BE2C (cell line): Measurements from ENCODE around the gene DTX1.
"Not testable (repeated sequence)": the region's sequence is repeated elsewhere in the genome, so short reads cannot be mapped to it uniquely, and the experiment has no call there.

Experiments
- DNase-seq: peaks from one replicate; pipeline ENCODE4 v3.0.0-alpha.2; 2020
- H3K27me3 ChIP-seq: fragments of 250-450 bp; sonication (Bioruptor Pico); 2 replicates; pipeline ENCODE4 v1.5.1; 2020; ENCODE audit warnings: mild to moderate bottlenecking
- H3K36me3 ChIP-seq: fragments of 250-450 bp; sonication (Bioruptor Pico); 2 replicates; pipeline ENCODE4 v1.5.1; 2020; ENCODE audit warnings: mild to moderate bottlenecking
- H3K4me1 ChIP-seq: fragments of 250-450 bp; sonication (Bioruptor Pico); 2 replicates; pipeline ENCODE4 v1.5.1; 2020
- H3K4me3 ChIP-seq: 2 replicates; pipeline ENCODE4 v1.5.1; 2011; ENCODE audit warnings: low read depth, low read length
- H3K9me3 ChIP-seq: fragments of 250-450 bp; sonication (Bioruptor Pico); 2 replicates; pipeline ENCODE4 v1.5.1; 2020
- TF ChIP-seq, protein P1 (sequence below): IDR thresholded peaks from 2 replicates; pipeline ENCODE4 v1.5.1; 2012; ENCODE audit warnings: mild to moderate bottlenecking, low read depth, low read length

DTX1 gene

DNA sequence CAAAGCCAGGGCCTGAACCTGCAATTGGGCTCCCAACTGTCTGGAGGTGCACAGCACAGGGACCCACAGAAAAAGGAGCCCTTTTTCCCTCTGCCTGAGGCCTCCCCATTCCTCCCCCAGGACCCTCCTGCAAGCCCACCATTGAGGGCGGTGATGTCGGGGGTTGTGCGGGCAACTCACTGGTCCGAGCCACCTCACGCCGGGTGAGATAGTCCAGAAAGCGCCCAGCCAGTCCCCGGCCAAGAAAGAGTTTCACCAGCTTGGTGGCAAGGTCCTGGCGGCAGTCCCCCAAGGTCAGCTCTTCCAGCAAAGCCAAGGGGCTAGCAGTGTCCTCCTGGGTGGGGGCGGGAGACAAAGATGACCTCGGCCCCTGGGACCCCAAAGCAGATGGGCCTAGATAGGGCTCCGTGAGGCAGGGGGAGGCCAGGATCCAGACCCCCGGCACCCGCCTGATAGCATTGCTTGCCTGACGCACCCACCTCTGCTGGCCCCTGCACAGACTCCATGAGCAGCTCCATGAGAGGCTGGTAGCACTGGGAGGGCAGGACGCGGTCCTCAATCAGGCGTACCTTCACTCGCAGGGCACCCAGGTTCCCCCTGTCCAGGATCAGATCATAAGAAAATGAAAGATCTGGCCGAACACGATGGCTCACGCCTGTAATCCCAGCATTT, 59.1 kb downstream of the DTX1 start:
- Histone ChIP-seq H3K27me3 (no peaks in the 10 kb centered on the region), H3K4me1 (no peaks in the 10 kb centered on the region), H3K9me3 (no peaks in the 10 kb centered on the region), H3K4me3 (no peak overlapping the region), H3K36me3 (no peaks in the 10 kb centered on the region)
- no peak for DNase-seq
- TF ChIP-seq, protein P1, sequence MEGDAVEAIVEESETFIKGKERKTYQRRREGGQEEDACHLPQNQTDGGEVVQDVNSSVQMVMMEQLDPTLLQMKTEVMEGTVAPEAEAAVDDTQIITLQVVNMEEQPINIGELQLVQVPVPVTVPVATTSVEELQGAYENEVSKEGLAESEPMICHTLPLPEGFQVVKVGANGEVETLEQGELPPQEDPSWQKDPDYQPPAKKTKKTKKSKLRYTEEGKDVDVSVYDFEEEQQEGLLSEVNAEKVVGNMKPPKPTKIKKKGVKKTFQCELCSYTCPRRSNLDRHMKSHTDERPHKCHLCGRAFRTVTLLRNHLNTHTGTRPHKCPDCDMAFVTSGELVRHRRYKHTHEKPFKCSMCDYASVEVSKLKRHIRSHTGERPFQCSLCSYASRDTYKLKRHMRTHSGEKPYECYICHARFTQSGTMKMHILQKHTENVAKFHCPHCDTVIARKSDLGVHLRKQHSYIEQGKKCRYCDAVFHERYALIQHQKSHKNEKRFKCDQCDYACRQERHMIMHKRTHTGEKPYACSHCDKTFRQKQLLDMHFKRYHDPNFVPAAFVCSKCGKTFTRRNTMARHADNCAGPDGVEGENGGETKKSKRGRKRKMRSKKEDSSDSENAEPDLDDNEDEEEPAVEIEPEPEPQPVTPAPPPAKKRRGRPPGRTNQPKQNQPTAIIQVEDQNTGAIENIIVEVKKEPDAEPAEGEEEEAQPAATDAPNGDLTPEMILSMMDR = no peak

DNA sequence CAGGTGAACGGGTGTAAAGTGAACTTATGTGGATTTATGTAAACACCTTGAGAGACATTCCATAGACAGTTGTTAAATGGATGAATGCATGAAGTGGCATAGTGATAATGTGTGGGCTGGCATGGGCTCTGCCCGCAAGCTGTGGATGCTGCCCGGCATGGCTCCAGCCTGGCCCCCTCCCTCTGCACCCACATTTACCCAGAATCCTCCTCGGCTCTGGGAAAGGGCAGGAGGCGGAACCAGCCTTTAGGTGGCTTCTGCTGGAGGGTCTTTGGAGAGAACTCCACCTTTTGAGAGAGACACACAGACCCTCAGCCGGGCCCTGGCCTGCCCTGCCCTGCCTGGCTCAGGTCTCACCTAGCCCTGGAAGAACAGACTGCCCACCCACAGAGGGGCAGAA, 60.3 kb downstream of the DTX1 start:
- no peaks in the 10 kb centered on the region for H3K9me3 ChIP-seq
- no peaks in the 10 kb centered on the region for H3K36me3 ChIP-seq
- no peak for DNase-seq
- no peaks in the 10 kb centered on the region for H3K27me3 ChIP-seq
- TF ChIP-seq, protein P1 = no peak
- H3K4me3 ChIP-seq = no peak overlapping the region
- no peaks in the 10 kb centered on the region for H3K4me1 ChIP-seq

DNA sequence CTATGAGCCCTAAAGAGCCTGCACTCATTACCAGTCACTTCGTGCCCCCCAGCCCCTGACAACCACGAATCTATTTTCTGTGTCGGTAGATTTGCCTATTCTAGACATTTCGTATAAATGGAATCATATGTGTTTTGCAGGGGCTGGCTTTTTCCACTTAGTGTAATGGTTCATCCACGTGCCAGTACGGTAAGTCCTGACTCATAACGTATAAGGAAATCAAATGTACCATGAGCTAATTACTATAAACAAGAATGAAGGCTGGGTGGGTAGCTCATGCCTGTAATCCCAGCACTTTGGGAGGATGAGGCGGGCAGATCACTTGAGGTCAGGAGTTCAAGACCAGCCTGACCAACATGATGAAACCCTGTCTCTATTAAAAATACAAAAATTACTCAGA, 61.2 kb downstream of the DTX1 start:
- not testable (repeated sequence) for H3K27me3 ChIP-seq, H3K36me3 ChIP-seq, H3K9me3 ChIP-seq, H3K4me1 ChIP-seq, DNase-seq, H3K4me3 ChIP-seq

DNA sequence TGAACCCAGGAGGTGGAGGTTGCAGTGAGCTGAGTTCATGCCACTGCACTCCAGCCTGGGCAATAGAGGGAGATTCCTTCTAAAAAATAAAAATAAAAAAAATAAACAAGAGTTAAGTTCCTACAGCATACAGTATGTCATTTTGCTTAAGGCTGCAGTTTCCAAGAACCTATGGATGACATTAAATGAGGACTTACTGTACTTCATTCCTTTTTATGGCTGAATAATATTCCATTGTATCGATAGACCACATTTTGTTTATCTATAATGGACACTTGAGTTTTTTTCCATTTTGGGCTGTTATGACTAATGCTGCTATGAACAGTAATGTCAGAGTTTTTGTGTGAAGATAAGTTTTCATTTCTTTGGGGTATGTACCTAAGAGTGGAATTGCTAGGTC, 61.6 kb downstream of the DTX1 start:
- TF ChIP-seq, protein P1 = no peak
- no peaks in the 10 kb centered on the region for H3K27me3 ChIP-seq
- no peaks in the 10 kb centered on the region for H3K36me3 ChIP-seq
- no peak for DNase-seq
- H3K9me3 ChIP-seq = no peaks in the 10 kb centered on the region
- no peaks in the 10 kb centered on the region for H3K4me1 ChIP-seq
- H3K4me3 ChIP-seq = no peak overlapping the region

DNA sequence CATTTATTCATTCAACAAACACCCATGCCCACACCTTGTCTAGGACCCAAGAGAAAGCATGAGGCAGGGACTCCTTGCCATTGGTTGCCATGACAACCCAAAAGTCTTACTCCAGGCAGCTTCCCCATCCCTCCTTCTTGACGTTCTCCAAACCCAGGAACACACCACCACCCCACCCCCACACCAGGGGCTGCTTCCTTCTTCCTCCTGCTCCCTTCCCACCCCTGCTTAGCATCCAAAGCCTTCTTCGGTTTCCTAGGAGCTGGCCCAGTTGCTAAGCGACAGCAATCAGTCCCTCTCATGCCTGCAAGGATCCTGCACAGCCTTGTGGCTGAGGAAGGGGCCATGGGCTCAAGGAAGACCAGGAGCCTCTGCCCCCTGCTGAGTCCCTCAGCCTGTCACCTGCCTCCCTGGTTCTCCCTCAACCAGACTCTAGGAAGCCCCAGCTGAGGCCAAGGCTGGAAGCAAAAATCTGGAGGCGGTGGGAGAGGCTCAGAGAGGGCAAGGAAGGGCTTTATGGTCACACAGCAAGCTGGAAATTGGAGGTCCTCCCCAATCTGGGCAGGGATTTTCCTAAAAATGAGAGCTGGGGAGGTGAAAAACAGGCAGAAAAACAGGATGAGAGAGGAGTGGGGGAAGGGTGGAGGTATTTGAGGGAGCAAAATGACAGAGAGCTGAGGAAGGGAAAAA, 63.6 kb downstream of the DTX1 start:
- H3K9me3 ChIP-seq = no peaks in the 10 kb centered on the region
- H3K27me3 ChIP-seq = no peaks in the 10 kb centered on the region
- no peak for DNase-seq
- TF ChIP-seq, protein P1 = no peak
- no peak overlapping the region for H3K4me3 ChIP-seq
- no peaks in the 10 kb centered on the region for H3K4me1 ChIP-seq
- no peaks in the 10 kb centered on the region for H3K36me3 ChIP-seq

DNA sequence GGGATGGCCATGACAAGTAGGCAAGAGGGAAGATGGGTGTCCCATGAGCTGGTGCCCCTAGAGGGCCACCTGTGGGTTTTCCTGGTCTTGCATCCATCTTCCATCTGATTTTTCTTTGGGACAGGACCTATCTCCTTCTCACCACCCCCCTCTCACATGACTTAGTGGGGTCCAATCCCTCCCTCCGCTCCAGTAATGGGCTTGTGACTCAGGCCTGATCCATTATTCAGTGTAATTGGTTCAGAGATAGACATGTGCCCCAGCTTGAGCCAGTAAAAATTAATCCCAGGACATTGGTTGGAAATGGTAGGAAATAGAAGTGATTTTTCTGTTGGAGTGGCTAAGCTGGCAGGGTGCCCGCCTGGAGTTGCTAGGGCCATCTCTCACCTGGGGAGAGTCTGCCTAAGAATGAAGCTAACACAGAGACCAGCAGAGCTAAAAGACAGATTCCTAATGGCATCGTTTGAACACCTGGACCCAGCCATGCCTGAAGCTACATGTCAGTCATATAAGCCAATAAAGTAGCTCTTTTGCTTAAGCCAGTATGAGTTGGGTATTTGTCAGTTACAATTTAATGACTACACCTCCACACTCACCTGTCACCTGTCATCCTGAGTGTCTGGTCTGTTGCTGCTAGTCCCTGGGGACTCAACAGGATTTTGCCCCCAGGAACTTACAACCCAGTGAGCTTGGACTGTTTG, 64.3 kb downstream of the DTX1 start:
- TF ChIP-seq, protein P1 = no peak
- DNase-seq = no peak
- Histone ChIP-seq H3K9me3 (0 out of 2 replicates have a peak, but pooled peaks cover 3% of the 10 kb centered on the region), H3K4me3 (no peak overlapping the region), H3K27me3 (no peaks in the 10 kb centered on the region), H3K36me3 (no peaks in the 10 kb centered on the region), H3K4me1 (no peaks in the 10 kb centered on the region)
